HCT116 (cell line): ENCODE data around the gene LRRC14B. TPM values are rescaled to one million over a fixed set of nuclear protein-coding genes. Genes with fewer than 3 reads are reported as not detected.

Experiments used
- ATAC-seq: fragments of 200-7000 bp; cut with Tn5 transposase; 2 replicates; pipeline ENCODE4 v1.9.1; 2020; ENCODE audit warnings: mild to moderate bottlenecking, moderate library complexity
- BruUV-seq: library from RNA; stranded (reverse); fragments of 400-500 nt; replicated peaks from 2 replicates; lab custom pipeline; 2021; lab: Mats Ljungman, UMichigan
- CTCF ChIA-PET: fragments of 300-600 bp; sonication (Branson Sonifier 250); formaldehyde crosslinking; loops from one replicate; lab custom pipeline; 2021; ENCODE audit warnings: antibody characterized with exemption; lab: Charles Lee
- POLR2A ChIA-PET: fragments of 300-600, 350-600 bp; sonication (Branson Sonifier 250); formaldehyde crosslinking; loops from one replicate; lab custom pipeline; 2021; ENCODE audit warnings: antibody characterized with exemption; lab: Charles Lee
- RAD21 ChIA-PET, 2 experiments: fragments of 300-600 bp; sonication (Branson Sonifier 250); formaldehyde crosslinking; loops; one replicate each; lab custom pipeline; 2023; ENCODE audit warnings: low total read pairs in 2 of 2; ENCODE audit not compliant: uncharacterized antibody in 2 of 2, unreplicated experiment in 2 of 2, low non-redundant PET in 1 of 2; lab: Charles Lee
- DNase-seq: peaks from one replicate; pipeline ENCODE4 v3.0.0-alpha.2; 2010; ENCODE audit warnings: low read depth, low spot score
- H2AFZ ChIP-seq: fragments of 200-600 bp; shearing (Covaris generic), sonication (generic); 2 replicates; pipeline ENCODE4 v1.6.1; 2017; ENCODE audit warnings: low read depth, mixed run types, mixed read lengths, antibody characterized with exemption, low read length; ENCODE audit not compliant: poor library complexity, severe bottlenecking
- H3K27ac ChIP-seq: 2 replicates; pipeline ENCODE4 v1.5.1; 2012; ENCODE audit warnings: low read depth, low read length
- H3K27me3 ChIP-seq: fragments of 200-600 bp; sonication (generic); 2 replicates; pipeline ENCODE4 v1.6.1; 2016; ENCODE audit warnings: mixed run types, low read length, mixed read lengths; ENCODE audit not compliant: insufficient read depth
- H3K36me3 ChIP-seq, 2 experiments: fragments of 200-500 bp in 1 of 2; fragments of 200-600 bp in 1 of 2; sonication (Bioruptor generic) in 1 of 2; sonication (generic) in 1 of 2; 2 replicates each; pipeline versions ENCODE4 v1.5.1 to v1.6.1; 2014 to 2016; ENCODE audit warnings: low read length in 2 of 2, inconsistent platforms in 1 of 2, mixed read lengths in 1 of 2, mixed run types in 1 of 2; ENCODE audit not compliant: insufficient read depth in 2 of 2, control insufficient read depth in 1 of 2
- H3K4me1 ChIP-seq, 2 experiments: fragments of 200-600 bp in 1 of 2; sonication (generic) in 1 of 2; 2 replicates each; pipeline versions ENCODE4 v1.5.1 to v1.6.1; 2012 to 2017; ENCODE audit warnings: low read length in 2 of 2, inconsistent platforms in 1 of 2, mild to moderate bottlenecking in 1 of 2, mixed read lengths in 1 of 2, mixed run types in 1 of 2, moderate library complexity in 1 of 2; ENCODE audit not compliant: insufficient read depth in 2 of 2, control insufficient read depth in 1 of 2
- H3K4me2 ChIP-seq: fragments of 200-600 bp; sonication (generic); 2 replicates; pipeline ENCODE4 v1.6.1; 2017; ENCODE audit warnings: mixed run types, low read length, mixed read lengths
- H3K4me3 ChIP-seq, 2 experiments: fragments of 200-600 bp in 1 of 2; sonication (generic) in 1 of 2; replicated peaks in 1 of 2; 2 replicates each; pipeline ENCODE4 v1.5.1; 2011 to 2016; ENCODE audit warnings: low read length in 2 of 2, control low read depth in 1 of 2, low read depth in 1 of 2, mild to moderate bottlenecking in 1 of 2, mixed read lengths in 1 of 2, mixed run types in 1 of 2
- H3K79me2 ChIP-seq: fragments of 200-600 bp; sonication (generic); 2 replicates; pipeline ENCODE4 v1.6.1; 2017; ENCODE audit warnings: mild to moderate bottlenecking, mixed run types, low read length, moderate library complexity, mixed read lengths; ENCODE audit not compliant: insufficient read depth
- H3K9ac ChIP-seq: fragments of 200-600 bp; sonication (generic); 2 replicates; pipeline ENCODE4 v1.6.1; 2016; ENCODE audit warnings: low read length, mixed read lengths
- H3K9me2 ChIP-seq: fragments of 200-600 bp; sonication (generic), shearing (Covaris generic); 2 replicates; pipeline ENCODE4 v1.6.1; 2017; ENCODE audit warnings: mixed run types, mild to moderate bottlenecking, moderate library complexity; ENCODE audit not compliant: insufficient read depth
- H3K9me3 ChIP-seq, 2 experiments: fragments of 200-500 bp in 1 of 2; fragments of 200-600 bp in 1 of 2; sonication (Bioruptor generic) in 1 of 2; sonication (generic) in 1 of 2; 2 replicates each; pipeline ENCODE4 v1.6.1; 2014 to 2017; ENCODE audit warnings: low read length in 2 of 2, mixed read lengths in 2 of 2, inconsistent platforms in 1 of 2, low read depth in 1 of 2, mild to moderate bottlenecking in 1 of 2, mixed run types in 1 of 2, moderate library complexity in 1 of 2; ENCODE audit not compliant: control insufficient read depth in 1 of 2, insufficient read depth in 1 of 2
- H4K20me1 ChIP-seq: fragments of 200-600 bp; sonication (generic), shearing (Covaris generic); 2 replicates; pipeline ENCODE4 v1.6.1; 2017; ENCODE audit warnings: mixed run types, mild to moderate bottlenecking, moderate library complexity; ENCODE audit not compliant: insufficient read depth
- ATF3 ChIP-seq: IDR thresholded peaks from 2 replicates; pipeline ENCODE4 v1.6.1; 2012
- CBX3 ChIP-seq: IDR thresholded peaks from 2 replicates; pipeline ENCODE4 v1.6.1; 2012; ENCODE audit warnings: low read depth
- CTCF ChIP-seq, 3 experiments: fragments of 200-600 bp in 1 of 3; sonication (generic) in 1 of 3; IDR thresholded peaks in 2 of 3; conservative IDR thresholded peaks in 1 of 3; 2 replicates each; pipeline ENCODE4 v1.5.1; 2012 to 2017; ENCODE audit warnings: low read depth in 2 of 3, low read length in 2 of 3, antibody characterized with exemption in 1 of 3, borderline replicate concordance in 1 of 3, control low read depth in 1 of 3, mild to moderate bottlenecking in 1 of 3, mixed read lengths in 1 of 3, mixed run types in 1 of 3, moderate library complexity in 1 of 3; ENCODE audit not compliant: insufficient read depth in 1 of 3
- EGR1 ChIP-seq: IDR thresholded peaks from 2 replicates; pipeline ENCODE4 v1.6.1; 2012; ENCODE audit warnings: low read depth
- ELF1 ChIP-seq: IDR thresholded peaks from 2 replicates; pipeline ENCODE4 v1.6.1; 2012; ENCODE audit warnings: low read depth, borderline replicate concordance
- JUND ChIP-seq: IDR thresholded peaks from 2 replicates; pipeline ENCODE4 v1.6.1; 2012
- MAX ChIP-seq: IDR thresholded peaks from 2 replicates; pipeline ENCODE4 v1.6.1; 2012
- POLR2AphosphoS5 ChIP-seq: IDR thresholded peaks from 2 replicates; pipeline ENCODE4 v1.6.1; 2011; ENCODE audit warnings: mild to moderate bottlenecking, low read depth, low read length, moderate library complexity
- RAD21 ChIP-seq: IDR thresholded peaks from 2 replicates; pipeline ENCODE4 v1.6.1; 2012; ENCODE audit warnings: low read depth, mild to moderate bottlenecking
- REST ChIP-seq: IDR thresholded peaks from 2 replicates; pipeline ENCODE4 v1.6.1; 2012; ENCODE audit warnings: low read depth
- SIN3A ChIP-seq: IDR thresholded peaks from 2 replicates; pipeline ENCODE4 v1.6.1; 2012; ENCODE audit warnings: low read depth
- SP1 ChIP-seq: IDR thresholded peaks from 2 replicates; pipeline ENCODE4 v1.6.1; 2012; ENCODE audit warnings: low read depth
- SRF ChIP-seq: IDR thresholded peaks from 2 replicates; pipeline ENCODE4 v1.6.1; 2012; ENCODE audit warnings: low read depth
- TCF7L2 ChIP-seq: IDR thresholded peaks from 2 replicates; pipeline ENCODE4 v1.7.0; 2011; ENCODE audit warnings: borderline replicate concordance, inconsistent platforms; ENCODE audit not compliant: insufficient read depth, insufficient read length; ENCODE audit errors: extremely low read depth
- YY1 ChIP-seq: IDR thresholded peaks from 2 replicates; pipeline ENCODE4 v1.6.1; 2011; ENCODE audit warnings: low read length, low read depth, moderate library complexity, mild to moderate bottlenecking; ENCODE audit not compliant: insufficient replicate concordance; ENCODE audit errors: extremely low read depth
- ZFX ChIP-seq: fragments of 450-650 bp; IDR thresholded peaks from 2 replicates; pipeline ENCODE4 v1.6.1; 2017
- ZNF274 ChIP-seq: fragments of 200-500 bp; sonication (Bioruptor generic); IDR thresholded peaks from 2 replicates; pipeline ENCODE4 v1.6.1; 2014; ENCODE audit warnings: mild to moderate bottlenecking, low read depth, low read length, inconsistent platforms
- intact Hi-C: fragments of 100-400 bp; cut with micrococcal nuclease; formaldehyde crosslinking; loops from 2 replicates; pipeline ENCODE4 v1.10.0; 2022
- total RNA-seq: library from RNA; stranded (reverse); gene quantifications from one replicate; pipeline ENCODE4 v1.2.1, GENCODE V29; 2021; ENCODE audit not compliant: unreplicated experiment

The LRRC14B gene
- total RNA-seq, 1 experiment from 2014 or later, result not detected

- no peak overlapping the region for H3K27ac ChIP-seq
- H3K9ac ChIP-seq, result peak overlapping the region; percentile 92; the same call in 1 of the 2 replicates
- ChIA-PET POLR2A (no interaction called here), CTCF (interaction anchor here (1.4 kb wide), 1 partner anchor 32 kb away, joined by 4 read pairs; no protein-coding TSS in a partner anchor), RAD21 (no interaction called here)
- H3K4me1 ChIP-seq, result peaks cover 0 to 10% of the 10 kb centered on the region in 2 experiments; a peak in 1 of 4 replicates
- no peaks in the 10 kb centered on the region for H3K9me2 ChIP-seq
- no peak for DNase-seq
- no peaks in the 10 kb centered on the region for H3K9me3 ChIP-seq
- no peak for ATAC-seq
- peaks cover 4 to 11% of the 10 kb centered on the region in 2 experiments; a peak in 3 of 4 replicates for H3K36me3 ChIP-seq
- no peak overlapping the region for H2AFZ ChIP-seq
- H3K79me2 ChIP-seq, result peaks cover 63% of the 10 kb centered on the region
- no peaks in the 10 kb centered on the region; the same call in 1 of the 2 replicates for H4K20me1 ChIP-seq
- H3K27me3 ChIP-seq, result no peaks in the 10 kb centered on the region
- no peak for TF ChIP-seq MAX
- TF ChIP-seq JUND, result no peak
- no peak for TF ChIP-seq ZFX
- TF ChIP-seq ATF3, result no peak
- no peak for TF ChIP-seq ELF1
- no peak for TF ChIP-seq CBX3
- TF ChIP-seq POLR2AphosphoS5, result no peak
- no peak for TF ChIP-seq CTCF (IDR thresholded peaks at IDR 0.05 in 2 of 3, conservative IDR thresholded peaks at IDR 0.05 in 1 of 3; ENCODE audit: borderline replicate concordance in 1 of 3, insufficient read depth in 1 of 3, low read depth in 2 of 3, low read length in 2 of 3)
- no peak for TF ChIP-seq EGR1
- TF ChIP-seq SP1, result no peak
- no peak for TF ChIP-seq SIN3A
- TF ChIP-seq REST, result no peak
- TF ChIP-seq TCF7L2, result no peak
- no peak for TF ChIP-seq ZNF274
- no peak for TF ChIP-seq SRF
- no peak for TF ChIP-seq YY1
- TF ChIP-seq RAD21, result no peak
- peak overlapping the region; percentile 67 for H3K4me2 ChIP-seq
- peak overlapping the region in 1 of 2 experiments; percentile 86; a peak in 1 of 4 replicates for H3K4me3 ChIP-seq
- intact Hi-C loops, result no loop called here
- BruUV-seq, result no TSS peak
These were observed 28.7 kb downstream of the LRRC14B start for GRCh38 chr5:219991-220390.
